MM.1S (cell line): Measurements from ENCODE around the gene GABARAPL1.

ENCODE experiments used
- DNase-seq: peaks from one replicate; pipeline ENCODE4 v3.0.0-alpha.2; 2015
- H2AFZ ChIP-seq: fragments of 300-600 bp; sonication (generic); 2 replicates; pipeline ENCODE4 v1.6.0; 2016; ENCODE audit warnings: antibody characterized with exemption, low read length
- H3F3A ChIP-seq: fragments of 300-600 bp; sonication (generic); 2 replicates; pipeline ENCODE4 v1.6.1; 2016; ENCODE audit warnings: mild to moderate bottlenecking, antibody characterized with exemption, low read length, moderate library complexity, mixed read lengths; ENCODE audit not compliant: insufficient read depth
- H3K27ac ChIP-seq: fragments of 300-600 bp; sonication (generic); 2 replicates; pipeline ENCODE4 v1.5.1; 2016; ENCODE audit warnings: mild to moderate bottlenecking, low read length
- H3K27me3 ChIP-seq: fragments of 300-600 bp; sonication (generic); replicated peaks from 2 replicates; pipeline ENCODE4 v1.6.0; 2016; ENCODE audit warnings: low read length; ENCODE audit not compliant: insufficient read depth
- H3K36me3 ChIP-seq: fragments of 300-600 bp; sonication (generic); replicated peaks from 2 replicates; pipeline ENCODE4 v1.6.1; 2016; ENCODE audit warnings: mild to moderate bottlenecking, low read length, mixed read lengths; ENCODE audit not compliant: insufficient read depth
- H3K4me1 ChIP-seq: fragments of 300-600 bp; sonication (generic); 2 replicates; pipeline ENCODE4 v1.6.1; 2016; ENCODE audit warnings: low read length, mixed read lengths
- H3K4me2 ChIP-seq: fragments of 300-600 bp; sonication (generic); 2 replicates; pipeline ENCODE4 v1.6.0; 2016; ENCODE audit warnings: low read depth, low read length
- H3K4me3 ChIP-seq: fragments of 300-600 bp; sonication (generic); 2 replicates; pipeline ENCODE4 v1.5.1; 2016; ENCODE audit warnings: low read length, mixed read lengths
- H3K79me2 ChIP-seq: fragments of 300-600 bp; sonication (generic); 2 replicates; pipeline ENCODE4 v1.6.1; 2016; ENCODE audit warnings: mixed run types, low read length, mixed read lengths
- H3K9ac ChIP-seq: fragments of 300-600 bp; sonication (generic); 2 replicates; pipeline ENCODE4 v1.6.1; 2016; ENCODE audit warnings: low read length, mixed read lengths
- H3K9me2 ChIP-seq: fragments of 300-600 bp; sonication (generic); replicated peaks from 2 replicates; pipeline ENCODE4 v1.6.1; 2016; ENCODE audit warnings: mild to moderate bottlenecking, low read length, mixed read lengths; ENCODE audit not compliant: insufficient read depth
- H3K9me3 ChIP-seq: fragments of 300-600 bp; sonication (generic); replicated peaks from 2 replicates; pipeline ENCODE4 v1.6.1; 2016; ENCODE audit warnings: mild to moderate bottlenecking, low read length, mixed read lengths; ENCODE audit not compliant: insufficient read depth
- H4K20me1 ChIP-seq: fragments of 300-600 bp; sonication (generic); 2 replicates; pipeline ENCODE4 v1.6.1; 2016; ENCODE audit warnings: mild to moderate bottlenecking, low read length, moderate library complexity, mixed read lengths; ENCODE audit not compliant: insufficient read depth
- CTCF ChIP-seq: fragments of 300-600 bp; sonication (generic); IDR thresholded peaks from 2 replicates; pipeline ENCODE4 v1.5.1; 2016; ENCODE audit warnings: antibody characterized with exemption, low read length, mixed read lengths
- EZH2 ChIP-seq: fragments of 300-600 bp; sonication (generic); optimal IDR thresholded peaks from 2 replicates; pipeline ENCODE3; 2017; ENCODE audit warnings: low read depth, mild to moderate bottlenecking, antibody characterized with exemption, low read length, mixed read lengths
- EZH2phosphoT487 ChIP-seq: fragments of 300-600 bp; sonication (generic); IDR thresholded peaks from 2 replicates; pipeline ENCODE4 v1.6.1; 2018; ENCODE audit warnings: antibody characterized with exemption, low read length

GABARAPL1 gene

GRCh38 chr12:10210225-10210624 is 2.5 kb upstream of the GABARAPL1 start:
- Histone ChIP-seq H2AFZ (no peak overlapping the region), H3K4me2 (no peak overlapping the region), H3K4me1 (peaks cover 10% of the 10 kb centered on the region), H3K9ac (no peak overlapping the region), H3K9me3 (no peaks in the 10 kb centered on the region), H3K27ac (no peak overlapping the region), H3K27me3 (peaks cover 5% of the 10 kb centered on the region), H3K4me3 (no peak overlapping the region), H3F3A (peaks cover 14% of the 10 kb centered on the region), H3K79me2 (0 out of 2 replicates have a peak, but pooled peaks cover 5% of the 10 kb centered on the region), H3K36me3 (no peaks in the 10 kb centered on the region), H3K9me2 (no peaks in the 10 kb centered on the region), H4K20me1 (no peaks in the 10 kb centered on the region)
- TF ChIP-seq EZH2, result no peak
- TF ChIP-seq CTCF, result no peak
- no peak for TF ChIP-seq EZH2phosphoT487
- DNase-seq, result no peak

GRCh38 chr12:10211101-10211939 is 1.4 kb upstream of the GABARAPL1 start:
- H3K4me1 ChIP-seq, result peaks cover 15% of the 10 kb centered on the region
- H3F3A ChIP-seq, result peaks cover 14% of the 10 kb centered on the region
- H4K20me1 ChIP-seq, result no peaks in the 10 kb centered on the region
- H3K9me2 ChIP-seq, result no peaks in the 10 kb centered on the region
- no peaks in the 10 kb centered on the region for H3K36me3 ChIP-seq
- no peak overlapping the region for H3K27ac ChIP-seq
- no peak for TF ChIP-seq CTCF
- no peak for TF ChIP-seq EZH2phosphoT487
- no peak for TF ChIP-seq EZH2
- no peak for DNase-seq
- no peak overlapping the region for H2AFZ ChIP-seq
- H3K9me3 ChIP-seq, result no peaks in the 10 kb centered on the region
- H3K9ac ChIP-seq, result no peak overlapping the region
- H3K4me3 ChIP-seq, result no peak overlapping the region
- H3K79me2 ChIP-seq, result 0 out of 2 replicates have a peak, but pooled peaks cover 7% of the 10 kb centered on the region
- H3K27me3 ChIP-seq, result peaks cover 6% of the 10 kb centered on the region
- H3K4me2 ChIP-seq, result peak overlapping the region; percentile 72; the same call in 1 of the 2 replicates

- Histone ChIP-seq H3K9me3 (no peaks in the 10 kb centered on the region), H4K20me1 (no peaks in the 10 kb centered on the region), H3K9me2 (no peaks in the 10 kb centered on the region), H2AFZ (peak overlapping the region; percentile 78), H3K79me2 (0 out of 2 replicates have a peak, but pooled peaks cover 7% of the 10 kb centered on the region), H3K36me3 (no peaks in the 10 kb centered on the region), H3K4me2 (peak overlapping the region; percentile 72), H3K4me1 (peaks cover 15% of the 10 kb centered on the region), H3K4me3 (peak overlapping the region; percentile 83), H3K9ac (peak overlapping the region; percentile 77), H3K27ac (peak overlapping the region; percentile 64), H3F3A (peaks cover 14% of the 10 kb centered on the region), H3K27me3 (peaks cover 6% of the 10 kb centered on the region)
- no peak for TF ChIP-seq CTCF
- TF ChIP-seq EZH2phosphoT487, result no peak
- TF ChIP-seq EZH2, result no peak
- peak; percentile 89 for DNase-seq
Measured at GRCh38 chr12:10211940-10212738, 538 bp upstream of the GABARAPL1 start.
